ENCODE measurements around the gene ATP13A4.

- TF ChIP-seq CTCF (conservative IDR thresholded peaks at IDR 0.05), result no peak
- no peak for TF ChIP-seq EZH2 (IDR thresholded peaks at IDR 0.05; ENCODE audit: low read depth)
Measured at GRCh38 chr3:193589129-193589528, 34.4 kb upstream of the ATP13A4 start.

Measured in PC-9 (cell line).